GM21515 (cell line): ENCODE measurements around the gene SORL1.

ENCODE experiments used
- ATAC-seq: cut with Tn5 transposase; IDR thresholded peaks from one replicate; pipeline ENCODE4 v1.9.1; 2021; ENCODE audit not compliant: unreplicated experiment

Gene SORL1

DNA sequence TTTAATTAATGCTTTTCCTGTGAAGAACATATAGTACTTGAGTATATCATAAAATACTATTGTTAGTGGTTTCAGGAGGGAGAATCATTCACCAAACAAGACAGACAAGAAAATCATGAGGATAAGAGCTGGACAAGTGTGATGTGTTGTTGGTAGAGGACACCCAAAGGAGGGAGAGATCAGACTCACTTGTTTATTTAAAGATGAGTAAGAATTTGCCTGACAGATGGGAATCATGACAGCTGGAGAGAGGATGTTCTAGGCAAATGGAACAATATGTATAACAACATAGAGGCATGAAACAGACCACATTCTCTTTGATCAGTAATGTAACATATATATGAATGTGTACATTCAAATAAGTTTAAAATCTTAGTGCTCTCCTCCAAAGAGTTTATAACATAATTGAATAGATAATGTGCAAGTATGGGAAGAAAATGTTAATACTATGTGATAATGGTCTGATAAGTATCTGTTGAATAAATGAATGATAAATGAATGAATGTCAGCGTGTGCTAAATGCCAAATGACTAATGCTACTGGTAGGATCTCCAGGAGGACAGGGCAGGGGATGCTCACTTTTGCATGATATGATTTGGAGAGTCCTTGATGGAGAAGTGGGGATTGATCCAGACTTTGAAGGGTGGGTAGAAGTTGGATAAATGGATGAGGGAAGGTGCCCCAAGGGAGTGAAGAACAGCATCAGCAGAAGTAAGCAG lies 229.6 kb downstream of the SORL1 start:
- no peak for ATAC-seq
